Heart left ventricle (tissue), 13 donors: ENCODE measurements around the gene HSD17B1.
"Not testable (repeated sequence)": the region's sequence is repeated elsewhere in the genome, so short reads cannot be mapped to it uniquely, and the experiment has no call there.

ENCODE experiments used
- CTCF ChIP-seq, 12 donors: fragments of 200-600 bp; sonication (generic) in 4 of 12; IDR thresholded peaks; one replicate each; pipeline versions ENCODE4 v1.5.0 to v1.8.0; 2018 to 2022; ENCODE audit warnings: antibody characterized with exemption in 12 of 12, mild to moderate bottlenecking in 5 of 12
- POLR2A ChIP-seq, 2 donors: fragments of 450-650 bp; IDR thresholded peaks; one replicate each; pipeline ENCODE4 v1.6.1; 2017; ENCODE audit warnings: antibody characterized with exemption in 2 of 2, mild to moderate bottlenecking in 2 of 2, moderate library complexity in 2 of 2
- donor health status: ischemic (EF 13 %, LVEDD 7.1; RV severe dilation, severe dysfunction).
- donor health status: DM: no; HTN: yes; CAD: no.
- donor health status: DM: no; HTN: no; CAD: no.
- donor health status: ischemic (EF 25% LVEDD 6.9; RV normal size, moderate dysfunction).
- donor health status: ischemic (EF 25% LVEDD 5.7; RV mildly dilated, moderate dysfunction).
- donor health status: ischemic (EF 35%, LVEDD 5.7; RV mildly dilated, moderate dysfunction).
- donor health status: nonischemic (EF 11% LVEDD 7.7; RV severe dilation, severe dysfunction).
- donor health status: DM: yes; HTN: yes; CAD: no.
- donor health status: PGD.
- donor health status: ischemic (EF 29% LVEDD 5.4; RV normal size, mild dysfunction).
- donor health status: nonischemic (EF 23%, LVEDD 6.1; RV moderate dilation, normal function).

GRCh38 chr17:42540558-42540957 lies 12.2 kb upstream of the HSD17B1 start:
- not testable (repeated sequence) for TF ChIP-seq CTCF, POLR2A (IDR thresholded peaks at IDR 0.05)
